ENCODE measurements around the gene BCAR1. TPM values are rescaled to one million over a fixed set of nuclear protein-coding genes. Genes with fewer than 3 reads are reported as not detected.
"Not testable (repeated sequence)": the region's sequence is repeated elsewhere in the genome, so short reads cannot be mapped to it uniquely, and the experiment has no call there.

Gene BCAR1
- total RNA-seq, 4 donors from 2014 or later = 51.1 to 89.9 (median 71.3) TPM

DNA sequence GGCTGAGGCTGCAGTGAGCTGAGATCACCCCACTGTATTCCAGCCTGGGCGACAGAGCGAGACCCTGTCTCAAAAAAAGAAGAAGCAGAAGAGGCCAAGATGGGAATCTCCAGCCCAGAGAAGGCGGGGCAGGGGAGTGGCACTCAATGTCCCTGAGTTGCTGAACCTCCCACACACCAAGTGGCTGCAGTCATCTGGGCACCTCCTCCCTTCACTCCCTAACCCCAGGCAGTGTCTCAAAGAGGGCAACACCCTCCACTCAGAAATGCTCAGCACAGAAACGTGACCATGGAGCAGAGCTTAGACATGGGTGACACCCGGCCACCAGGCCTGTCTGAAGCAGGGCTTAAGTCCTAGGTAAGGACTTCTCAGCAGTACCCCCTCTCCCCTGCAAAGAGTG lies 36.3 kb upstream of the BCAR1 start:
- Histone ChIP-seq H3K4me1 (peaks cover 20 to 33% of the 10 kb centered on the region in 2 donors), H3K36me3 (peaks cover 1 to 8% of the 10 kb centered on the region in 2 donors), H3K4me3 (replicated peaks in 1 of 3) (no peak overlapping the region), H3K9me3 (no peaks in the 10 kb centered on the region), H3K27ac (peak overlapping the region; percentile 69 to 80 (median 70)), H3K27me3 (no peaks in the 10 kb centered on the region)
- intact Hi-C loops (cut with DNase I) = no loop called here
- WGBS, 2 donors = 47 to 82% methylated on average over 2 to 5 of the region's 5 CpGs
- peak; percentile 92 to 97 for DNase-seq
- TF ChIP-seq, protein P1, sequence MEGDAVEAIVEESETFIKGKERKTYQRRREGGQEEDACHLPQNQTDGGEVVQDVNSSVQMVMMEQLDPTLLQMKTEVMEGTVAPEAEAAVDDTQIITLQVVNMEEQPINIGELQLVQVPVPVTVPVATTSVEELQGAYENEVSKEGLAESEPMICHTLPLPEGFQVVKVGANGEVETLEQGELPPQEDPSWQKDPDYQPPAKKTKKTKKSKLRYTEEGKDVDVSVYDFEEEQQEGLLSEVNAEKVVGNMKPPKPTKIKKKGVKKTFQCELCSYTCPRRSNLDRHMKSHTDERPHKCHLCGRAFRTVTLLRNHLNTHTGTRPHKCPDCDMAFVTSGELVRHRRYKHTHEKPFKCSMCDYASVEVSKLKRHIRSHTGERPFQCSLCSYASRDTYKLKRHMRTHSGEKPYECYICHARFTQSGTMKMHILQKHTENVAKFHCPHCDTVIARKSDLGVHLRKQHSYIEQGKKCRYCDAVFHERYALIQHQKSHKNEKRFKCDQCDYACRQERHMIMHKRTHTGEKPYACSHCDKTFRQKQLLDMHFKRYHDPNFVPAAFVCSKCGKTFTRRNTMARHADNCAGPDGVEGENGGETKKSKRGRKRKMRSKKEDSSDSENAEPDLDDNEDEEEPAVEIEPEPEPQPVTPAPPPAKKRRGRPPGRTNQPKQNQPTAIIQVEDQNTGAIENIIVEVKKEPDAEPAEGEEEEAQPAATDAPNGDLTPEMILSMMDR (IDR thresholded peaks at IDR 0.05) = peak in 1 of 6 experiments; percentile 3
- TF ChIP-seq POLR2A (IDR thresholded peaks at IDR 0.05) = peak in 1 of 2 donors; percentile 22

DNA sequence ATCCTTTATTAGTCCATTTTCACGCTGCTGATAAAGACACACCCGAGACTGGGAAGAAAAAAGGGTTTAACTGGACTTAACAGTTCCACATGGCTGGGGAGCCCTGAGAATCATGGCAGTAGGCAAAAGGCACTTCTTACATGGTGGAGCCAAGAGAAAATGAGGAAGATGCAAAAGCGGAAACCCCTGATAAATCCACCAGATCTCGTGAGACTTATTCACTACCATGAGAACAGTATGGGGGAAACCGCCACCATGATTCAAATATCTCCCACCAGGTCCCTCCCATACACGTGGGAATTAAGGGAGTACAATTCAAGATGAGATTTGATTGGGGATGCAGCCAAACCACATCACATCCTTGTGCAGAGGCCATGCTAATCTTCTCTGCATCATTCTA lies 35.0 kb upstream of the BCAR1 start:
- no peaks in the 10 kb centered on the region for H3K36me3 ChIP-seq
- no peak for DNase-seq
- H3K9me3 ChIP-seq = no peaks in the 10 kb centered on the region
- H3K4me1 ChIP-seq = peaks cover 20 to 33% of the 10 kb centered on the region in 2 donors
- no peaks in the 10 kb centered on the region for H3K27me3 ChIP-seq
- no peak for TF ChIP-seq POLR2A (IDR thresholded peaks at IDR 0.05)
- TF ChIP-seq, protein P1 (IDR thresholded peaks at IDR 0.05) = no peak
- H3K4me3 ChIP-seq (replicated peaks in 1 of 3) = no peak overlapping the region
- H3K27ac ChIP-seq = no peak overlapping the region
- intact Hi-C loops (cut with DNase I) = no loop called here
- WGBS, 2 donors = 87 to 94% methylated on average over 6 of the region's 6 CpGs

DNA sequence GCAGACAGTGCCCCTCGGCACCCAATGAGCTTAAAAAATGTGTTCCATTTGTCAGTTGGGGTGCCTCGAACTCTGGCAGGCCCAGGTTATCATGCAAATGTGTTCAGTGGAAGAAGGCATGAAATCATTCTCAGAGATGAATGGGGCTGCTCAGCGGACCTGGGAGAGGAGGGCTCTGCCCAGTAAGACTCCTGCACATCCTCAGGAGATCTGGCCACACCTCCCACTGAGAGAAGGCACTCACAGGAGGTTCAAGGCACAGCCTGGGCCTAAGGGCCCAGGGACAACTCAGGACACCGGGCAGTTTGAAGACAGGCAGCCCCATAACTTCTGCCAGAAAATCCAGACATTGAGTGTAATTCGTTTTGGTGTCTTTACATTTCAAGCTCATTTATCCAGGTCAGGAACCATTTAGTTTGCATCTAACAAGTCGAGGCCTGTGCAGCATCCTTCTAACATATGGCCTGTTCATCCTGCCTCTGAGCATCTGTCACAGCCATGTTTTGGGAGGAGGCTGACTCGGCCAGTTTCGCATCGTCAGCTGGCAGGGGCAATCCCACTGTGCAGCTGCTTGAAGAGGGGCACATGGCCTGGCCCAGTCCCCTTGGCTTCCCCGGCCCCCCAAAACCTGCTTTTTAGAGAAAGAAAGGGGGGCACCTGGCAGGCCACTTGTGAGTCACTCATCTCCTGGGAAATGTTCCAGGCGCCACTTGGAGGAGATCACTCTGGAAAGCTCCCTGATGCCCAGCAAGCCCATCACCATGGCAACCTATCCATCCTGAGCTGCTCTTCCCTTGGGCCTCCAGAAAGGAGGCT lies 31.2 kb upstream of the BCAR1 start:
- Histone ChIP-seq H3K27ac (no peak overlapping the region), H3K36me3 (no peaks in the 10 kb centered on the region), H3K27me3 (no peaks in the 10 kb centered on the region), H3K4me1 (peaks cover 11 to 21% of the 10 kb centered on the region in 2 donors), H3K9me3 (no peaks in the 10 kb centered on the region), H3K4me3 (replicated peaks in 1 of 3) (no peak overlapping the region)
- intact Hi-C loops (cut with DNase I) = no loop called here
- WGBS, 2 donors = 92 to 95% methylated on average over 7 to 11 of the region's 11 CpGs
- DNase-seq = no peak
- TF ChIP-seq POLR2A (IDR thresholded peaks at IDR 0.05) = no peak
- TF ChIP-seq, protein P1 (IDR thresholded peaks at IDR 0.05) = no peak

DNA sequence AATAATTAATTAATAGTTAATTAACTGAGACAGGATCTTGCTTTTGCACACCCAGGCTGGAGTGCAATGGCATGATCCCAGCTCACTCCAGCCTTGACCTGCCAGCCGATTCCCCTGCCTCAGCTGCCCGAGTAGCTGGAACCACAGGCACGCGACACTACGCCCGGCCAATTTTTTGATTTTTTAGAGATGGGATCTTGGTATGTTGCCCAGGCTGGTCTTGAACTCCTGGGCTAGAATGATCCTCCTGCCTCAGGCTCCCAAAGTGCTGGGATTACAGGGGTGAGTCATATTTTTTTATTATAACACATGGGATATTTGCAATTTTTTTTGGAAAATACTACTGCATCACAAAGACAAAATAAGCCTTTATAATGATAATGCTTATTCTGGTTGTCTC lies 30.4 kb upstream of the BCAR1 start:
- 70 to 79% methylated on average over 6 of the region's 6 CpGs for WGBS, 2 donors
- TF ChIP-seq POLR2A (IDR thresholded peaks at IDR 0.05) = no peak
- TF ChIP-seq, protein P1 (IDR thresholded peaks at IDR 0.05) = no peak

DNA sequence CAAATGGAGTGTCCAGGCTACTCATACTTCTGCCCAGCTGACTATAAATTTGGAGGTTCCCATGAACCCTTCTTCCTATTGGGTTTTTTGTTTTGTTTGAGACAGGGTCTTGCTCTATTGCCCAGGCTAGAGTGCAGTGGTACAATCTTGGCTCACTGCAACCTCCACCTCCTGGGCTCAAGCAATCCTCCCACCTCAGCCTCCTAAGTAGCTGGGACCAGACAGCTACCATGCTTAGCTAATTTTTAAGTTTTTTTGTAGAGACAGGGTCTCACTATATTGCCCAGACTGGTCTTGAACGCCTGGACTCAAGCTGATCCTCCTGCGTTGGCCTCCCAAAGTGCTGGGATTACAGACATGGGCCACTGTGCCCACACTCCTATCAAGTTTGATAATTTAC lies 29.6 kb upstream of the BCAR1 start:
- H3K36me3 ChIP-seq; H3K27me3 ChIP-seq; DNase-seq; H3K9me3 ChIP-seq; H3K27ac ChIP-seq; intact Hi-C loops (cut with DNase I); H3K4me3 ChIP-seq (replicated peaks in 1 of 3): not testable (repeated sequence)
- WGBS, 2 donors = 95 to 100% methylated on average over 2 of the region's 2 CpGs
- H3K4me1 ChIP-seq = peaks cover 11 to 12% of the 10 kb centered on the region in 2 donors

More for the DNA sequence above, 30.4 kb upstream of the BCAR1 start:
- Histone ChIP-seq H3K4me3 (replicated peaks in 1 of 3) (no peak overlapping the region), H3K4me1 (peaks cover 11 to 12% of the 10 kb centered on the region in 2 donors), H3K36me3 (no peaks in the 10 kb centered on the region), H3K27me3 (no peaks in the 10 kb centered on the region), H3K9me3 (no peaks in the 10 kb centered on the region), H3K27ac (no peak overlapping the region)
- intact Hi-C loops (cut with DNase I) = no loop called here
- DNase-seq = peak in 1 of 2 donors; percentile 29
